OCI-LY3 (cell line): ENCODE data around the gene CNPY1.

Experiments used
- EZH2phosphoT487 ChIP-seq: fragments of 200-600 bp; shearing (Covaris generic); IDR thresholded peaks from 2 replicates; pipeline ENCODE4 v1.6.1; 2018; ENCODE audit warnings: antibody characterized with exemption, mixed run types, low read depth
- TF ChIP-seq, protein P1 (sequence below): fragments of 200-600, 300-600 bp; sonication (generic); IDR thresholded peaks from 2 replicates; pipeline ENCODE4 v1.5.1; 2014; ENCODE audit warnings: antibody characterized with exemption, low read length, low read depth

DNA sequence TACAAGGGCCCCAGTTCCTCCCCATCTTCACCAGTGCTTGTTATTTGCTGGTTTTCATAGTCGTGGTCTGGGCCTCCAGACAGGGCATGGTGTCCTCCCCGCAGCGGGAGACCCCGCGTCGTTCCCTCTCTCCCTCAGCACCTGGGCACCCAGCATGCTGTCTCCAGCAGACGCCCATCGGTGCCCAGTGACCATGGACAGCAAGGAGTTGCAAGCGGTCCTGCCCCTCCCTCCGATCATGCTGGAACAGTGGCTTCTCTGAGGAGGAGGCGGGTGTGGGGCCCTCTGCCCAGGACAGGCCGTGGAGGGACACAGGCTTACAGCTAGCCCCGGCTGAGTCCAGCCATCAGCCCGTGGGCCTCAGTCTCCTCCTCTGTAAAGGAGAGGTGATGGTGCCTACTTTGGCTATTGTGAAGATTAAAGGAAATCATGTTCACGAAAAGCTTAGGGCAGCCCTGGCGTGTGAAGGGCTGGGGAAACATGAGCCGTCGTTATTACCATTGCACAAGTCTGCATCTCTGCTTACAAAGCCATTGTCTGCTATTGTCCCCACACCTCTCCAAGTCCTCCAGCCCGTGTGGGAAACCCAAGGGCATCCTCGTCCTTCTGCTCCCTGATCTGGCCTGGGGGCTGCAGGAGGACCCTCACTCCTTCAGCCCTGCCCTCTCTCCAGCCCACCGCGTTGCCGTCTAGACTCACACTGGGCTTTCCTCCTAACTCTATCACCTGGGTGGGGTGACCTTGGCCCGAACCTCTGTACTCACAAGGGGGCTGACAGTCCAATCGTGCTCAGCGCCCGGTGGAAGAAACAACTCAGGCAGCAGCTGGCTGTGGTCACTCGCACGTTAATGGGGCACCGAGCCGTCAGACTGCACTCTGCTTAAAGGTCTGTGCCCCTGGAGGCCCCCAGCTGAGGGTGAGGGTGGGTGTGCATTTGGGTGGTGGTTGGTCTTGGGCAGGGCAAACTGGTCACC, 58.6 kb downstream of the CNPY1 start:
- TF ChIP-seq, protein P1, sequence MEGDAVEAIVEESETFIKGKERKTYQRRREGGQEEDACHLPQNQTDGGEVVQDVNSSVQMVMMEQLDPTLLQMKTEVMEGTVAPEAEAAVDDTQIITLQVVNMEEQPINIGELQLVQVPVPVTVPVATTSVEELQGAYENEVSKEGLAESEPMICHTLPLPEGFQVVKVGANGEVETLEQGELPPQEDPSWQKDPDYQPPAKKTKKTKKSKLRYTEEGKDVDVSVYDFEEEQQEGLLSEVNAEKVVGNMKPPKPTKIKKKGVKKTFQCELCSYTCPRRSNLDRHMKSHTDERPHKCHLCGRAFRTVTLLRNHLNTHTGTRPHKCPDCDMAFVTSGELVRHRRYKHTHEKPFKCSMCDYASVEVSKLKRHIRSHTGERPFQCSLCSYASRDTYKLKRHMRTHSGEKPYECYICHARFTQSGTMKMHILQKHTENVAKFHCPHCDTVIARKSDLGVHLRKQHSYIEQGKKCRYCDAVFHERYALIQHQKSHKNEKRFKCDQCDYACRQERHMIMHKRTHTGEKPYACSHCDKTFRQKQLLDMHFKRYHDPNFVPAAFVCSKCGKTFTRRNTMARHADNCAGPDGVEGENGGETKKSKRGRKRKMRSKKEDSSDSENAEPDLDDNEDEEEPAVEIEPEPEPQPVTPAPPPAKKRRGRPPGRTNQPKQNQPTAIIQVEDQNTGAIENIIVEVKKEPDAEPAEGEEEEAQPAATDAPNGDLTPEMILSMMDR, result no peak
- no peak for TF ChIP-seq EZH2phosphoT487
